HL-60 (cell line): ENCODE results near the gene RFXAP.

Experiments used
- CTCF ChIP-seq: IDR thresholded peaks from one replicate; pipeline ENCODE4 v1.5.1; 2011; ENCODE audit warnings: low read length, control low read depth, inconsistent platforms; ENCODE audit not compliant: insufficient read depth
- POLR2AphosphoS5 ChIP-seq: IDR thresholded peaks from 2 replicates; pipeline ENCODE4 v1.6.1; 2012; ENCODE audit warnings: low read depth

GRCh38 chr13:36875431-36875830 lies 56.4 kb downstream of the RFXAP start:
- TF ChIP-seq CTCF (no peak), POLR2AphosphoS5 (no peak)
